NCI-H82 (cell line): ENCODE results near the gene XYLT2.
"Not testable (repeated sequence)": the region's sequence is repeated elsewhere in the genome, so short reads cannot be mapped to it uniquely, and the experiment has no call there.

Experiments used
- DNase-seq: peaks from one replicate; lab custom pipeline; 2025; lab: John Stamatoyannopoulos, UW

Gene XYLT2

DNA sequence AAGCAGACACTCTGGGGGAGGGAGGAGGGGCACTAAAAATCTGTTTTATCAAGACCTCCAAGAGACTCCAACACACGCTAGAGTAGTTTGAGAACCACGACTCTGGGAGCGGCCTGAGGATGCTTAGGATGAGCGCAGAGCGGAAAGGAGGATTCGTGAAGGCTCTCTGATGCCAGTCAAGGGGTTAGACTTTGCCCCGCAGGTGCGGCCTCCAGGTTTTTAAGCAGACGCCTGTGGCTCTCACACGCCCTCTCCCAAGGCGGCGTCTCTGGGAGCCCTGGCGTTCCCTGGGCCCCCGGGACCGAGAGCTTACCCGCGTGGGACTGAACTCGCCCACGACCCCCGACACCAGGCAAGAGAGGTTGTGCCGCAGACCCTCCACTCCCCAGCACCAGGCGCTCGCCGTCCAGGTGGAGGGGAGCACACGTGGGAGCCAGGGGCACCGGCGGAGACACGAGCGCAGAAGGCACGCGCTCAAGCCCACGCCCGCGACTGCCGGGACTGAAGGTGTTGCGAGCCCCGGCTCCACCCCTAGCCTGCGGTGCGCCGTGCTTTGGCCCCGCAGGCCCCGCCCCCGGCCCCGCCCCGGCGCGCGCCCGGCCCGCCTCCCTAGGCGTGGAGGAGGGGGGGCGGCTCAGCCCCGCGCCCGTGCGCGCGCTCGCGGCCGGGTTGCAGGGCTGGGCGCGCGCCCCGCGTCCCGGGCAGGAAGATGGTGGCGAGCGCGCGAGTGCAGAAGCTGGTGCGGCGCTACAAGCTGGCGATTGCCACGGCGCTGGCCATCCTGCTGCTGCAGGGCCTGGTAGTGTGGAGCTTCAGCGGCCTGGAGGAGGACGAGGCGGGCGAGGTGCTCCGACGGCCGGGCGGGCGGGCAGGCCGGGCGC lies at the start of gene XYLT2:
TSS of gene XYLT2 (plus strand) at position 695 of the 881 bp plus-strand sequence. CDS start at position 710, 15 bp downstream.
- peak; percentile 90 for DNase-seq

DNA sequence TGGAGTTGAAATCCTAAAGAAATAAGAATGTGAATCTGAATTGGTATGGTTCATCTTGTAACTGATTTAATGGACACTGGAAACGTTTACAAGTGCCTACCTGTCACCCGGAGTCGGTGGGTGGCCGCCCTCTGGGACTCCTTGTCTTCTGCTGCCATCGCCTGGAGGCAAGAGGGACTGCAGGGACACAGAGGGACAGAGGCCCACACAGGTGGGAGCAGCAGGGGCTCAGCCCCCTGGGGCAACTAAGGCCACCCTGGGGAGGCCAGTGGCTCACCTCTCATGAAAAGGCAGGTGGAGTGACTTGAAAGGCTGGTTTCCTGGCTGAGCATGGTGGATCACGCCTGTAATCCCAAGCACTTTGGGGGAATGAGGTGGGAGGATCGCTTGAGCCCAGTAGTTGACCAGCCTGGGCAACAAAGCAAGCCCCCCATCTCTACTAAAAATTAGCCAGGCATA lies 48.5 kb upstream of the XYLT2 start:
- DNase-seq: peak; percentile 85

DNA sequence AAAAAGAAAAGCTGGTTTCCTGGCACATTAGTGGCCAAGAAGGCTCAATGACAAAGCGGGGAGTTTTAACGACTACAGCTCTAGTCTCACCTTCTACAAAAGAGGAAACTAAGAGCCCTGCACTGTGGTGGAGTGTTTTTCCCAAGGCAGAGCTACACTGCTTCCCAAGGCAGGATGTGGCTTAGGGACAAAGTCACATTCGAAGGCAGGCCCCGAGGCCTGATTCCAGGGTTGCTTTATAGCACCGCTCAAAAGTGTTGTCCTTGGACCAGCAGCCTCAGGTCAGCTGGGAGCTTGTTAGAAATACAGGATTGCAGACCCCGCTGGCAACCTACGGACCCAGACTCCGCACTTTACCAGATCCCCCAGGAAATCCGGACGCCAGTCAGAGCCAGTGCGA lies 47.9 kb upstream of the XYLT2 start:
- no peak for DNase-seq

DNA sequence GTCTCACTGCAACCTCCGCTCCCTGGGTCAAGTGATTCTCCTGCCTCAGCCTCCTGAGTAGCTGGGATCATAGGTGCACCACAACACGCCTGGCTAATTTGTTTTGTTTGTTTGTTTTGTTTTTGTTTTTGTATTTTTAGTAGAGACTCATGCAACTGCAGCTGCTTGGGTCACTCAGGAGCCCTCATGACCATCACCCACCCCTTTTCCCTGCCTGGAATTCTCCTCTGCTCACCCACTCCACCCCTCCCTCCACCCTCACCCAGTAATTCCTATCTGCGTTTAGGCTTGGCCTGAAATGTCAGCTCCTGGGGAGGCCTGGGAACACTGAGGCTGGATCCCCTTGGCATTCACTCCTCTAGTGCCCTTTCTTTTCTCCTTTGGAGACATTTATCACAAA lies 46.1 kb upstream of the XYLT2 start:
- no peak for DNase-seq

DNA sequence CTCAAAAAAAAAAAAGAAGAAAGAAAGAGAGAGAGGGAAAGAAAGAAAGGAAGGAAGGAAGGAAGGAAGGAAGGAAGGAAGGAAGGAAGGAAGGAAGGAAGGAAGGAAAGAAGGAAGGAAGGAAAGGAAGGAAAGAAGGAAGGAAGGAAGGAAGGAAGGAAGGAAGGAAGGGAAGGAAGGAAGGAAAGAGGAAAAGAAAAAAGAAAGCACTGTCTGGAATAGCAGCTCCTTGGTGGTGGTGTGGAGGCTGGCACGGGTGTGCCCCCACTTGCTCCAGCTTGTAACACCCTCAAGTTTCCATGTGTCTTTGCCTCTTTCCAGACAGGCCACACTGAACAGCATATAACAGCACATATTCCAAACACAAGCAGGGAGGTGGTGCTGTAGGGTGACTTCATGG lies 45.1 kb upstream of the XYLT2 start:
- DNase-seq: not testable (repeated sequence)

DNA sequence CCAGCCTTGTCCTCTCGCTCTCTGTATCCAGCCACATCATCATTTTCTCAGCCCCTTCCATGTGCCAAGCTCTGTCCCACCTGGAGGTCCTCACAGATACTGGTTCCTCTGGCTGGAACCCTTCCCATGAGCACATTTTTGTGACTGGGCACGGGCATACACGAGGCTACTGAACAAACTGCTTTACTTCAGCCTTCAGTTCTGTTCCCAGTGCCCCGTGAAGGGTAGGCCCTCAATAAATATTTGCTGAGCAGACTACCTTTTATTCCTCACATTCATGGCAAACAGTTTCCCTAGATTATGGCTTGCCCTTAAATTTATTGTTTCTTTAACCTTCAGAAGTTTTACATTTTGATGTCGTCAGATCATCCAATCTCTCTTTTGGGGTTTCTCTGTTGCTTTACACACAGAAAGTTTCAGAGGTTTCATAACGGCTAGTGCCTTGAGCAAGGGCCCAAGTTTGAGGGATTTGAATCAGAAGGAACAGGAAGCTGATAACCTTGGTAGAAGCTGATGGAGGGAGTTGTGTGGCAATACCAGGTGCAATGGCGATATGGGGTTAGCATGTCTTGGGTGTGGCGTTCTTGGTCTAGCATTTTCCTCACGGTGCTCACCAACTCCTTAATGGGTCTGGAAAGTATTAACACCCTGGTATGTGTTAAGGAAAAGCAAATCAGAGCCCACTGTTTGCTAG lies 43.9 kb upstream of the XYLT2 start:
- DNase-seq: no peak

DNA sequence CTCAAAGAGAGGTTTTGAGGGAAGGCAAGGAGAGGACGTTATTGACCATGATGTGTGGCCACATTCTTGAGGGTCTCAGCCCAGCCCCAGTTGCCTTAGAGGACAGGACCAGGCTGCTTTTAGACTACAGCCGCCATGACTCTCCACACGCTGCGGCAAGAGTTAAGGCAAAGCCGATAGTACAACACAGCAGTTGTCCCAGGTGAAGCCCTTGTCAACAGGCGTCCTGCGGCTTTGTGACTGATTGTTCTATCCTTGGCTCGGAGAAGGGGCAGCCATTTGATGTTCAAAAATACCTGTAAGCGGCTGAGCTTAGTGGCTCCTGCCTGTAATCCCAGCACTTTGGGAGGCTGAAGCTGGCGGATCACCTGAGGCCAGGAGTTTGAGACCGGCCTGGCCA lies 42.9 kb upstream of the XYLT2 start:
- no peak for DNase-seq

DNA sequence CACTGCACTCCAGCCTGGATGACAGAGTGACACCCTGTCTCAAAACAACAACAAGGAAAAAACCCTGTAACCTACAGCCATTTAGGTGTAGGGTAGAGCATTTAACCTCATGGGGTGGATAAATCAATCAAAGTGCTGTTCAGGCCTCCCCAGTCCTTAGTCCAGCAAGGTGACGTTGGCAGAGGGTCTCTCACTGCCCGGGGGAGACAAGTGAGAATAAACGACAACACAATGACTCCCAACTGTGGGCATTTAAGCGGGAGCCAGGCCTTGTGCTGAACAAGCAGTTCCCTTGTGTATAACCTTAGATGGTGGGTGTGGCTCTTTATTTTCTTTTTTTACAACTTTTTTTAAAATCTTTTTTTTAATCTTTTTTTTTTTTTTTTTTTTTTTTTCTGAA lies 42.3 kb upstream of the XYLT2 start:
- no peak for DNase-seq

DNA sequence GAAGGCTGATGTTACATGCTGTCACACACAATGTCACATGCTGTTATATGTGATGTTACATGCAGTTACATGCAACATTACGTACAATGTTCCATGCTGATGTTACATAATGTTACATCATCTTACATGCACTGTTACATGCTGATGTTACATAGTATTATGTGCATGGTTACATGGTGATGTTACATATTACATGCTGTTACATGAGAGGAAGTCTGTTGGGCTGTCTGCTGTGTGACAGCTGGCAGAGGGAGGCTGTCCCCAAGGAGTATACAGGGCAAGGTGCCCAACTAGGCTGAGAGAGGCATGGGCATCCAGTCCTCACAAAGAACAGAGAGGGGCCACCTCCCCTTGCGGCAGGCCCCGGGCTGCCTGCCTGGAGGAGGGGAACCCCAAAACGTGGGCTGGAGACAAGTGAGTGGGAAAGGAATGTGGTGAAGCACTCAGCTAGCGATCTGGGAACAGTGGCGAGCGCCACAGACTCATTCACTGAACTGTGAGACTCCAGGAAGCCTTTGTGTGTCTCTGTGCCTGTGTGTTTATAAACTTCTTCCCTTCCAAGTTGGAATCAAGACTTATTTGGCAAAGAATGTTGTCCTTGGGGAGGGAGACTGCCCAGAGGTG lies 41.0 kb upstream of the XYLT2 start:
- DNase-seq: no peak

DNA sequence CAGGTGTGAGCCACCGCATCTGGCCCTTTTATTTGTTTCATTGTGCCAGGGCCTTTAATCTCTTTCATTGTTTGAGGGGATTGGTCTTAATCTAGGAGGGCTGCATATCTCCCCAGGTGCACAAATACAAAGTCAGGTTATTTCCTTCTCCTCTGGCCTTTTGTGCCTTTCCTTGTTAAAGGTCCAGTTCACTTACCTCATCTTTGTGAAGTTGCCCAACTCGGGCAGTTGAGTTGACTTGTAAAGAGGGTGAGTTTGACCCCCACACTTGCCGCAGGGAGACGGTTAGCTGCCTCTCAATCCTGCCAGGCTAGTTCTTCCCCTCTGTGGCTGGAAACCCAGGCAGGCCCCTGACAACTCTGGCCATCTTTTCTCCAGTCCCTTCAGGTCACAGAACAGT lies 38.3 kb upstream of the XYLT2 start:
- no peak for DNase-seq

DNA sequence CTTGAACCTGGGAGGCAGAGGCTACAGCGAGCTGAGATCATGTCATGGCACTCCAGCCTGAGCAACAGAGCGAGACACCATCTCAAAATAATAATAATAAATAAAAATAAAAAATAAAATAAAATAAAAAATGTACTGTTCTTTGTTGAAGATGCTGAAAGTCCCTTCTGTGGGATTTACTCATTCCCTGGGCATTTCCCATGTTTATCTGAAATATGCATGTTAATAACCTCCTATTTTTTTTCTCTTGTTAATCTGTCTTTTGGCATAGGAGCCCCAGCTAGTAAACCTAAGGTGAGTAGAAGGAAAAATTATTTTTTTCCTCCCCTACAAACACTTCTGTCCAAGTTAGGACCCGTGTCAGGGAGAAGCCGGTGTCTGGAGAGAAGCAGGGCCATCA lies 37.3 kb upstream of the XYLT2 start:
- no peak for DNase-seq

DNA sequence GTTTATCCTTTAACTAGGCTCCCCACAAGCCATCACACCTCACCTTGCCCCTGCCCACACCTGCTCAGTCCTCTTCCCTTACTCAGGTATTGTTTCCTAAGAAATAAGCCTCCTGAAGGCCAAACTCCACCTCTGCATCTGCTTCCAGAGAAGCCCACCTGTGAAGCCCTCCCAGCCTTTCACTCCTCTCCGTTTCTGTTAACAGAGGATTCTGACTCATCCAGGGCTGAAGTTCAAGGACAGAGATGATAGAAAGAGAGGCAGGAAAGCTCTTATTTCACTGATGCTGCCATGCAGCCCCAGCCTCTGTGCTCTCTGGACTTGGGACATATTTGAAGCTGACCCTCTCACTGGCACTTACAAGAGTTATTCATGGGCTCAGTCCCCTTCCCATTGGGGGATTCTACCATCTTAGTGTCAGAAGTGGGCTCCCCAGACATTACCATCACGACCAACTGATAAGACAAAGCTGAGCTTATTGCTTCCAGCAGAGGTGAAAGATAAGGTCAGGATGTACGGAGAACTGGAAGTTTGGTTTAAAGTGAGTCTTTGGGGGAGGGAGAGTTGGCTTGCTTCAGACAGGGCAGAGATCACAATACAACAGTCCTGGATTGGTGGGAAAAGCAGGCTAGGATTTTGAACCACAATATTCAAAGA lies 35.3 kb upstream of the XYLT2 start:
- no peak for DNase-seq

DNA sequence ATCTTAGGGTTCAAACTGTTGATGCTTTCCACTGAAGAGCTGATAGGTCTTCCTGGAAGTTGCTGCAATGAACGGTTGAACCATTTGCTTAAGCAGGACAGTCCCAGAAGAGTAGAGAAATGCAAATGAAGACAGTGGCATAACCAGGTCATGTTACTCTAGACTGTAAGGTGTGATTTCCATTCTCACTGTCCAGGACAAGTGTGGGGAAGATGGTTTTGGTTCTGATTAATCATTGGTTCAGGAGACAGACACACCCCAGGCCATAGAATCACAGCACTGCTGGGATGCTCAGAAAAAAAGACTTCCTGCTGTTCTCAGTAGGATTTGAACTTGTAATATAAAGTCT lies 34.8 kb upstream of the XYLT2 start:
- no peak for DNase-seq

DNA sequence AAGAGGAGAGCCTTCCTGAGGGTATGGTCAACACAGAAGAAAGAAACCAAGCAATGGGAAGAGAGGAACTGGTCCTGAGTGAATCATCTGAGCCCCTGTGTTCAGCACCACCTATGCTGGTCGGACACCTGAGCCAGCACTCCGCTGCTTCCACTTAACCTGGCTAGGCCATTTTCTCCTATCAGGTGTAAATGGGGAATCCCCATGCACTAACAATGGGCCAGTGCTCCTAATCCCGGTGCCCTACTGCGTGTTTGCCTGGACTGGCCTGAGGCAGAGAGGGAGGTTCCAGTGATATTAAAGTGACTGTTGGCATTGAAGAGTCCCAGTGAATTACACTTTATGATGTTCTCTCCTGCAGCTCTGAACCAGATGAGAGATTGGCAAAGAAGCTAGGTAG lies 34.4 kb upstream of the XYLT2 start:
- no peak for DNase-seq

DNA sequence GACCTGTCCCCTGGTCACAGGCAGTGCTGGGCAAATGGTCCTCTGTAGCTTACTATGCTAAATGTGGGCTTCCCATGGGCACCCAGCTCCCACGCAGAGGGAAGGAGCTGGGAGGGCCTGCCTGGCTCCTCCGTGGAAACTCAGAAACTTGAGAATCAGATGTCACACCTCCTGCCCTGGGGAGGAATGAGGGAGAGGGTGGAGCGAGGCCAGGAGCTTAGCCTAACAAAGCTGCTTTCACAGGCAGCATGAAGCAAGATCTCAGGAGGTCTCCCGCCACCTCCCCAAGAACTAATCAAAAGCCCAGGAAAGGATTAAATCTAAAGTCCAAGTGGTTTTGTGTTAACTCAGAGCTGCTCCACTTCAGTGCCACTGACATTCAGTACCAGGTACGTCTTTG lies 33.6 kb upstream of the XYLT2 start:
- peak; percentile 49 for DNase-seq

DNA sequence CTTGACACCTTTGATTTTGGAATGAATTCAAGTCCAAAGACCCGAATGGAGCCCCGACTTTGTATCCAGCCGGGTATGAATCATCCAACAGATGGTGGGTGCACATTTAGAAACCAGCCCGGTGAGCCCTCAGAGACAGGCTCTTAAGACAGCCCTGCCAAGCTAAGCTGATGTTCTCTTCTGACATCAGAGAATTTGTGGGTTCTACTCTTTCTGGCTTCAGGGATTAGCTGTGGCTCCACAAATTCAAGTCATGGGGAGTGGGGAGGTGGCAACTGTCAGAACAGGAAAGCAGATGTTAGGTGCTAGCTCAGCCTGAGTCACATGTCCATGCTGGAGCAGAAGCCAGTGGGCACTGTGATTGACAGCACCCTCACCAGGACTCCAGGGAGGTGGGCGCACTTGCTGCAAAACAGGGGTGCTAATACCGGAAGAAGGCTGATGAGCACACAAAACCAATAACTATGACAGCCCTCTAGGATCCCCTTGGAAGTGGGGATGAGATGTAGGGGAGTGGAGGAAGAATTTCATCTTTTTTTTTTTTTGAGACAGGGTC lies 31.4 kb upstream of the XYLT2 start:
- no peak for DNase-seq

DNA sequence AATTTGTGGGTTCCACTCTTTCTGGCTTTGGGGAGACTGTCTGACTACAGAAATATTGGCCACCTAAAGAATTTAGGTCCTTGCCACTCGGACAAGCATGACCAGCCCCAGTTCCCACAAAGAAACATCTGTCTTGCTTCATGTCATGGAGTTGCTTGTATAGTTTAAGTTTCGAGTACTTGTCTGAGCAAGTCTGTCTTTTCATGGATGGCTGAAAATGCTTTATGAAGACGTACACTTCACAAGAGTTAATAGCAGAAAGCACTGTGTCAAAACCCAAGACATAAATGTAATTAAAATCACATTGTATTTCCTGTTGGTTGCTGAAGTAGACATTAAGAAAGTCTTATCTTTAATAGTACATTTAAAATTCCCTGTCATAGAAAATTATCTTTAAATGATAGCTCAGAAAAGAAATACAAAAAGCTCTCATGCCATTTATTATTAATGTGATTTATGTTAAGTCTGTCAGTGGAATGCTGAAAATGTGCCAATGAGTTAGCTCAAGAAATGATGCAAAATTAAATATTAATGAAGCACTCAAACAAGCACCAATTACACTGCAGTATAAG lies 29.8 kb upstream of the XYLT2 start:
- DNase-seq: no peak

DNA sequence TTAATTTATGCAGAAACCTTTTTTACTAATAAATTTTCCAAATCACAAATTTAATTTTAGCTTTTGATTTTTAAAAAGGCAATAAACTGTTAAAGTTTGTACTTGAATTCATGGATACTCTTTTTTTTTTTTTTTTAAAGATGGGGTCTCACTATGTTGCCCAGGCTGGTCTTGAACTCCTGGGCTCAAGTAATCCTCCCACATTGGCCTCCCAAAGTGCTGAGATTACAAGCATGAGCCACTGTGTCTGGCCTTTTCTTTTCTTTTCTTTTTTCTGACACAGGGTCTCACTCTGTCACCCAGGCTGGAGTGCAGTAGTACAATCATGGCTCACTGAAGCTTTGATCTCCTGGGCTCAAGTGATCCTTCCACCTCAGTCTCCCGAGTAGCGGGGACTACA lies 29.3 kb upstream of the XYLT2 start:
- DNase-seq: not testable (repeated sequence)

DNA sequence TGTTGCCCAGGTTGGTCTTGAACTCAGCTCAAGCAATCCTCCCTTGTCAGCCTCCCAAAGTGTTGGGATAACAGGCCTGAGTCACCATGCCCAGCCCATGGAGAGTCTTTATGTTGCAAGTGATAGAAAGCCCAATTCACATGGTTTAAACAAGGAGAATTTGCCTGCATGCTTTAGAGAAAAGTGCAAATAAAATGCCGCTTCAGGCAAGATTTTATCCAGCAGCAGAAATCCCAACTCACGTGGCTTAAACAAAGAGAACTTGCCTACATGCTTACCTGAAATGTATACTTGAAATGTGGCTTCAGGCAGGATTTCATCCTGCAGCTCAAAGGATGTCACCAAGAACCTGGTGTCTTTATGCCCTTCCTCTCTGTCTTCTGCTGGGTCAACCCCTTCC lies 28.8 kb upstream of the XYLT2 start:
- DNase-seq: no peak

DNA sequence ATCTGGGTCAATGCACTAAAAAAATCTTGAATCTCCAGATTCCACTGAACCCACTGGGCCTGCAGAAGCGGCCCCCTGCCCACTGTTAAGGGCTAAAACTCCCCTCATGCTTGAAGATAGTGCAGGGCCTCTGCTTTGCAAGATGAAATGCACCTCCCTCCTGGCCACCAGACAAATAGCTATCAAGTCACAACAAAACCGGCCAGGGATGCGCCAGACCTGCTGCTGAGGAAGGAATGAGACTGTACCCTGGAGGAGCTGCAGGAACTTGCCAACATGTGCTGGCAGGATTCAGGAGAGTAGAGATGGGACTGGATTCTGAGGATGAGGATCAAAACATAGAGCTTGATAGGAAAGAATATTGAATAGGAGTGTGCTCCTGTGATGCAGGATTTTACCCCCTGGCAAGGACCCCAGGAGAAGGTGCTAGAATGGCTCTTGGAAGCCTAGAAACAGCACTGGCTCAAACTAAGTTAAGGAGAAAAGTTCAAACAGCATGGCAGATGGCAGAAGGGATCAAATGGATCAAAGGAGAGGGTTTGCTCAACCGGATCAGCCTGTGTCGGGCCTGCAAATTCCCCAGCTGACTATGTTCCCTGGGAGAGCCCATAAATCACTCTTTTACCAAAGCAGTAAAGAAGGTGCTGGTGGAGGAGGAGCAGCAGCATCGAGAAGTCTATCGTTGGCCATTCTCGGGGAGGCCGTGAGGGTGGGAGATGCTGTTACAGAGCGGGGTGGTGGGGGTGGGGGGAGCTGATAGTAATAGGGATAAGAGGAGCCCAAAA lies 27.2 kb upstream of the XYLT2 start:
- DNase-seq: peak; percentile 97
